Ishikawa (cell line): ENCODE data around the gene PAM.

Source experiments
- CEBPB ChIP-seq: IDR thresholded peaks from 2 replicates; pipeline ENCODE4 v1.6.1; 2012
- TAF1 ChIP-seq: IDR thresholded peaks from 2 replicates; pipeline ENCODE4 v1.6.1; 2012; ENCODE audit warnings: low read depth, mild to moderate bottlenecking

- TF ChIP-seq CEBPB: no peak
- TF ChIP-seq TAF1: no peak
These were observed 231.0 kb downstream of the PAM start for GRCh38 chr5:102986074-102986473.
